GM18520 (cell line): Measurements from ENCODE around the gene EMD.

Experiments used
- ATAC-seq: cut with Tn5 transposase; IDR thresholded peaks from one replicate; pipeline ENCODE4 v1.9.1; 2021; ENCODE audit not compliant: unreplicated experiment

Gene EMD

GRCh38 chrX:154355094-154355775 lies 23.9 kb upstream of the EMD start:
- no peak for ATAC-seq

DNA sequence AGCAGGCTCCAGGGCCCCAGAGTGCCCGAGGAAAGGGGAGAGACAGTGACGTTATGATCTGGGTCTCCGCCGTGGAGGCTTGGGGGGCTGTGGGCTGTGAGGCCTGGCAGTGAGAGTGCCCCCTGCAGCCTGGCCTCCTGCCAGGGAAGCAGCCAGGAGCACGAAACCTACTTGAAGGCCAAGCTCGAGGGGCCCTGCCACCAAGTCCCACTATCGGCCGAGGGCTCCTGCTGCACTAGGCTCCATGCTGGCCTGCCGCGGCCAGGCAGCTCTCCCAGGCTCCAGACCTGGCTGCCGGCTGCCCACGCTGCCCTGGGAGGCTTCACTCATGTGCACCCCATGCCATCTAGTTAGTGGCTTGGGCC lies 23.3 kb upstream of the EMD start:
- ATAC-seq: no peak

- no peak for ATAC-seq
Observed at GRCh38 chrX:154356596-154356995, 22.5 kb upstream of the EMD start.

GRCh38 chrX:154357205-154357604 lies 21.9 kb upstream of the EMD start:
- ATAC-seq: no peak

DNA sequence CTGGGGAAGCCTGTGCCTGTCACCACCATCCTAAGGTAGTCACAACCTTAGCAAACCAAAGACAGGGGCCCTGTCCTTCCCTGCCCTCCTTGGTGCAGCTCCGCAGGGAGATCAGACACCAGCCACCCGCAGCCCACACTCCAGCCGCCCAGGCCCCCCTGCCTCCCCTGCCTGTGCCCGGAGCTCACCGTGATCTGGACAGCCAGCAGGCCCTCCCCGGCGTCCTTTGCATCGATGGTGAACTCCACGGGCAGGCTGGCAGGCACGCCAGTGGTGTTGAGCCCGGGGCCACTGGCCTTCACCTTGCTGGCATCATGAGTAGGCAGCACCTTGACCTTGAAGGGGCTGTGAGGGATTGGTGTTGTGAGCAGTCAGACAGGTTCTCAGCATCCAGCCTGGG lies 21.1 kb upstream of the EMD start:
- ATAC-seq: no peak

GRCh38 chrX:154358829-154359228 lies 20.3 kb upstream of the EMD start:
- no peak for ATAC-seq

- no peak for ATAC-seq
Observed at GRCh38 chrX:154359362-154360154, 19.5 kb upstream of the EMD start.

DNA sequence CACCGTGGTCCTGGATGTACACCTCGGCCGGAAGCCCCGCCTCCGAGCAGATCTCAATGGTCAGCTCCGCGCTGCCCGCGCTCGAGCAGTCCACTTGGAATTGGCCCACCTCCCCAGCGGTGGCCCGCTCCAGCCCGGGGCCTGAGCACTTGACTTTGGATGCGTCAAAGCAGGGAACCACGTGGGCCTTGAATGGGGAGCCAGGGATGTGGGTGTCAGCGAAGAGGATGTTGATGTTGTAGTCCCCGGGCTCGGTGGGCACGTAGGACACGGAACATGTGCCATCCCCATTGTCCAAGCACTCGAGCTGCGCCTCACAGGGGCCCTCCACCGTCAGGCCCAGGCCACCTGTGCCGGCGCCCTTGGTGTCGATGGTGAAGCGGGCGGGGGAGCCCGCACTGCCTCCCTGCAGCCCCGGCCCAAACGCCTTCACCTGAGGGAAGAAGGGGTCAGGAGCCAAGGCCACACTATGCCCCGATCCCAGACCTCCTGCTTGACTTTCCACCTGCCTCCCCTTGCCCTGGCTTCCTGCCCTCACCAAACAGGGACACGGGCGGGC lies 18.9 kb upstream of the EMD start:
- ATAC-seq: no peak

DNA sequence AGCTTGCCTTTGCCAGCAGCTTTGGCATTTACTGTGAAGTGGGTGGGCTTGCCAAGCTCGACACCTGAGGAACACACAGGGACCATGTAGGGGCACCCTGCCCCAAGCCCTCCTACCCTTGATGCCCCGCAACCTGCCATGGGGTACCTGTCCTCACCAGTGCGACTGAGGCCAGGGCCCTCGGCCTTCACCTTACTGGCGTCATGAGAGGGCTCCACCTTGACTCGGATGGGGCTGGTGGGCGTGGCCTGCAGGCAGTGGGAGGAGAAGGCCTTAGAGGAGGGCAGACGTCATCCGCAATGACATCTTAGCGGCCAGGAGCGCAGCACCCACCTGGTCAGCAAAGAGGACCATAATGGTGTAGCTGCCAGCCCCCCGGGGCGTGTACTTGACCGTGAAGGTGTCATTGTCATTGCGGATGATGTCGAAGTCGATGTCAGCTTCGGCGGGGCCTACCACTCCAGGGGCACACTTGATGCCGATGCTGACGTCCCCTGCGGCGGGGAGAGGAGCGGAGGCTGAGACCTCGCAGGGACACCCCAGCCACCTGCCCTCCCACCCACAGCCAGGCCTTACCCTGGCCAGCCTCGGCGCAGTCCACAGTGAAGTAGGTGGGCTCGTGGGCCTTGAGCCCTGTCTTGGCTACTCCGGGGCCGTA lies 16.9 kb upstream of the EMD start:
- no peak for ATAC-seq

GRCh38 chrX:154363706-154364439 lies 15.2 kb upstream of the EMD start:
- ATAC-seq: no peak

GRCh38 chrX:154365052-154365600 lies 14.0 kb upstream of the EMD start:
- no peak for ATAC-seq

GRCh38 chrX:154365997-154366665 lies 13.0 kb upstream of the EMD start:
- no peak for ATAC-seq

- ATAC-seq: no peak
Observed at GRCh38 chrX:154366666-154367055, 12.4 kb upstream of the EMD start.

DNA sequence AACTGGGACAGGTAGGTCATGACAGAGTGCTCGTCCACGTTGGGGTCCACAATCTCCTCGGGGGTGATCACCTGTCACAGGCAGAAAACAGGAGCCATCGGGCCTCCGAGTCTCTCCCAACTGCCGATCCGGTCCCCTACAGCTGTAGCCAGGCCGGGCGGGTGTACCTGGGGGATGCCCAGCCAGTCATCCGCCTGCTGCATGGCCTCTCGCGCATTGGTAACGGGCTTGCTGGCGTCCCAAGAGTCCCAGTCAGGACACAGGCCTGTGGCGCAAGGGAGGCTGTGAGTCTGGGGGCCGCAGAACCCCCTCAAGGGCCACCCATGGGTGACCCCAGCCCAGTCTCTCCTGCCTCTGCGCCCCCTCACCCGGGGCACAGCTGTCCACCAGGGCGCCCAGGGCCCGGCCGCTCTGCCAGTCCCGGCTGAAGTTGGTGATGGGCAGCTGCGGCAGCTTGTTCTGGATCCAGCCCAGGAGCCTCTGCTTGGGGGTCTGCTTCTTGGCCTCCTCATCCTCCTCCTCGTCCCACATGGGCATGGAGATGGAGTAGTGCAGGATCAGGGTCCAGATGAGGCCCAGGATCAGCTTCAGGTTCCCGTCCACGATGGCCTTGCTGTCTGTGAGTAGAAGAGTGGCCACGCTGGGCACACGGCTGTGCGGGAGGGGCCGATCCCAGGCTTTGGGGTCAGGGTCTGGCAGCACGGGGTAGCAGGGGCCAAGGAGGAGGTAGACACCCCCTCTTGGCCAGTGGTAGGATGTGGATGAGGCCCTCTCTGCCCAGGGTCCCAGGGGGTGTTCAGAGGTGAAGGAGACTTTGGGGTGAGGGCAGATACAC lies 11.4 kb upstream of the EMD start:
- ATAC-seq: no peak

DNA sequence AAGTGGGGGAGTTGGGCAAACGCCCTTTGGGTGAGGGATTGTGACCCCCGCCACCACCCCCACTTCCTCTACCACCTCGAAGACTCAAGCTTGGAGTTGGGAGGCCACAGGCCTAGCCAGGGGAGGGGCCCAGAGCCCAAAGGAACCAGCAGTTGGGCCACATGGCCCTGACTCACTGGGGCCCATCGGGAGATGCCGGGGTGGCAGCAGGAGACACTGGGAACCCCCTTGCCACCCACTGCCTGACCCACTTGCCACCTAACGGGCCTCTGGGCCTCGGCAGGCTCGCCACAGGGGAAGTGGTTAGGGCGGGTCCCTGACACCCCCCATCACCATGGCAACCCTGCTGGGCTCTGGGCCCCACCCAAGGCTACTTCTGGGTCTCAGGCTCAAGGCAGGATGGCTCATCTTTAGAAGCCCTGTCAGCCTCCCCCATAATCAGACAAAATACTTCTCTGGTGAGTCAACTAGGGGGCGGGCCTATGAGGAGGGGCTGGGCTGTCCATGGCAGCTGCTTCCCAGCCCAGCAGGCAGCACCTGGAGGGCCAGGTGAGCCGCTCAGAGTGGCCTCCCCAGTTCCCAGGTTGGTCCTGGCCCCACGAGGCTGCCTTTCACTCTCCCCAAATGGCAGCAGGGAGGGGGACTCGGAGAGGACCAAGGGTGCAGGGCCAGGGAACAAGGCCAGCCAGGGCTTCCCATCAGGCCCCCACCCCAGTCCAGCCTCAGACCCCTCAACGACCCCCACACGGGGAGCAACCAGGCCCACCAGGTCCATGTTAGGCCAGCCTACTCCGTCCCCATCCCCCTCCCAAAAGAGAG lies 10.3 kb upstream of the EMD start:
- peak; percentile 34 for ATAC-seq

DNA sequence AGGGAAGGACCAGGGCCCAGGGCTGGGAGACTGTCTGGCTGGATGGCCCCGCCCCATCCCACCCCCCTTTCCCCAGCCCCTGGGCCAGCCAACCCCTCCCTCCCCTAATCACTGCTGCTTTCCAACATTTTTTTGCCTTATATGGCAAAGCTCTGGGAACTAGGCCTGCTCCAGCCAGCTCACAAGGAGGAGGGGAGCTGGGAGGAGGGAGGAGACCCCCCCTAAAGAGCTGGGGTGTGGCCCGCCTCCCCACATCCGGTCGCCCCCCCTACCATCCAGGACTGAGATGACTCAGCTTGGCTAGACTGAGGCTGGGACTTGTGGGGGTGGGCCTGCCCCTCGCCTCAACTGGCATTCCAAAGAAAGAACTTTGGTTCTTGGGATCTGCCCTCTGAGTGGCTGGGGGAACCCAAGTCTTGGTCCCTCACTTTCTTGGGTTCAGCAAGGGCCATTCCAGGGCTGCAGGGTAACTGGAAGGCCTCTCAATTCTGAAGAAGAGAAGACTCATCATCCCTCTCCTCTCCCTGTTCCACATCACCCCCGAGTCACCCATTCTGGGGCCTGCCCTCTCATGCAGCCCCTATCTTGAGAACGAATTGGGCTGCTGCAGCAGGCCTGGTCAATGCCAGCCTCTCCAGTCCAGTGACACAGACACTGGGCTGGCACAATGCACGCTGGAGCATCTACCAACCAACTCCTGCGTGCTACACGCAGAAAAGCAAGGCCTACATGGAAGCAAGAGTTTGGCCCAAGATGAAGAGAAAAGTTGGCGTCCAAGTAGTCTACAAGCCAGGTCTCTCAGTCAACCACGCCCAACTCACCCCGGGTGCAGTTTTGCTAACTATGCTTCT lies 9.4 kb upstream of the EMD start:
- no peak for ATAC-seq

DNA sequence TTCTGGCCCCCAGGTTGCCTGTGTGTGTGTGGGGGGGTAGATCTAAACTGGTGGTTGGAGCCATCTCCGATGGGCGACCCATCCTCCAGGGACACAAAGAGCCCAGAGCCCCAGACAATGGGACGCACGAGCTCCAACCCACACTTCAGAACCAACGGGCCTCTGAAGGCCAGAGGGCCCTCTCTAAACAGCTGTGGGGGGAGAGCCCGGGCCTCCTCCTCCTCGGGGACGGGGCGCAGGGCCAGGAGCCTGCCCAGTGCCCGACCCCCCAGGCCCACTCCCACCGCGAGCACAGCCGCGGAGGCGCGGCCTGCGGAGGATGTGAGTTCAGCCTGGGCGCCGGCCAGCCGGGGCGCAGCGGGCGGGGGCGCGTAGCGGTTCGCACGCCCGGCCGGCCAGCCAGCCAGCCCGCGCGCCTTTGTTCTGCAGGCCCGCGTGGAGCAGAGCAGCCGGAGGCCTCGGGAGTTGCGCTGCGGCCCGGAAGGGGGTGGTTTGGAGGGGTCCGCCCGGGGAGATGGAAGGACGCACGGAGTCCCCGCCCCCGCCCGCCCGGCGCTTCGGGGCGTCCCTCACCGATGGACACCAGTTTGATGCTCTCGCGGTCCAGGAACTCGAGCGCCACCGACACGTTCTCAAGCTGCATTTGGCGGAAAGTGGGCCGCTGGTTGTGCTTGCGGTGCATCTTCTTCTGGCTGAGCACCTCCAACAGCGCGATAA lies 8.6 kb upstream of the EMD start:
- ATAC-seq: no peak
